ENCODE data around the gene WBP4.
"Not testable (repeated sequence)": the region's sequence is repeated elsewhere in the genome, so short reads cannot be mapped to it uniquely, and the experiment has no call there.

Gene WBP4, protein sequence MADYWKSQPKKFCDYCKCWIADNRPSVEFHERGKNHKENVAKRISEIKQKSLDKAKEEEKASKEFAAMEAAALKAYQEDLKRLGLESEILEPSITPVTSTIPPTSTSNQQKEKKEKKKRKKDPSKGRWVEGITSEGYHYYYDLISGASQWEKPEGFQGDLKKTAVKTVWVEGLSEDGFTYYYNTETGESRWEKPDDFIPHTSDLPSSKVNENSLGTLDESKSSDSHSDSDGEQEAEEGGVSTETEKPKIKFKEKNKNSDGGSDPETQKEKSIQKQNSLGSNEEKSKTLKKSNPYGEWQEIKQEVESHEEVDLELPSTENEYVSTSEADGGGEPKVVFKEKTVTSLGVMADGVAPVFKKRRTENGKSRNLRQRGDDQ

DNA sequence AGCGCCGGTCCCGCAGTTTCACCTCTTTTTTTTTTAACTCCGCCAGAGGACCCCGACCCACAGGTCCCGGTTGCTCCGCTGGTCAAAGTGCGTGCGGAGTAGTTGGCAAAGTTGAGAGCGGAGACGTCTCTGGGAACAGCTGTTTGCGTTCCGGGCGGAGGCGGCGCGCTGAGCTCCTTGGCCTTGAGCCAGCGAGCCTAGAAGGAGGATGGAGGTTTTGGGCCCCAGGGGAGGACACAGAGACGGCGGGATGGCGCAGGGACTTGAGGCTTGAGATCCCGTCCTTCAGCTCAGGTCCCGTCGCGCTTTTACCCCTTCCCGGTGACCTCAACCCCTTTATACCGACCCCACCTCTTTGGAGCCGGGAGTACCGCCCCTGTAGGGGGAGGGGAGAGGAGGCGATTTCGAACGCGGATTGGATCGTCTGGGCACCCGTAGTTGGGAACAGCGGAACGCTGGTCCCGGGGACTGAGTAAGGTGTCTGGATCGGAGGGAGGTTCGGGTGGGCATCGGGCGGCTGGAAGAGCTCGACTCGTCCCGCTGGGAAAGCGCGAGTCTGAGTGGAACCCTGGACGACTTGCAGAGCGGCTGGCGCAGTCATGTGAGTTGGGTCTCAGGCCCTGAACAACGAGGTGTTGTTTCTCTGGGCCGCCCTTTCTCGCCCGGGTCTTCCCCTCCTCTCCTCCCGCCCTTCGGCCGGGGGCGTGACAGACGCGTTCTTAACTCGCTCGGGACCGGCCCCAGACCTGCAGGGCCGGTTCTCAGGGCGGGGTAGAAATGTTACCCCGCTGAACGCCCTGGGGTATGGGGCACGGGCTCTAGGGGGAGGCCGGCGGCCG is at the start of gene WBP4:
TSS of gene WBP4 (plus strand) at position 435 of the 839 bp plus-strand sequence. CDS start at position 600, 165 bp downstream.
- DNase-seq (ENCODE audit: low read depth), result peak; percentile 83

DNA sequence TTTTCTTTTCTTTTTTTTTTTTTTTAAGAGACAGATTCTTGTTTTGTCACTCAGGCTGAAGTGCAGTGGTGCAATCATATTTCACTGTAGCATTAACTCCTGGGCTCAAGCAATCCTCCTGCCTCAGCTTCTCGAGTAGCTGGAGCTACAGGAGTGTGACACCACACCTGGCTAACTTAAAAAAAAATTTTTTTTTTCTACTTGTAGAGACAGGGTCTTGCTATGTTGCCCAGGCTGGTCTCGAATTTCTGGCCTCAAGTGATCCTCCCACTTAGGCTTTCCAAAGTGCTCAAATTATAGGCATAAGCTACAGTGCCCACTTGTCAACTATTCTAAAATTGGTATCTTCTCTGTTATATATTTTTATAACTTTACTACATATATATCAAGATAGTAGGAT is 48.8 kb upstream of the WBP4 start:
- DNase-seq (ENCODE audit: low read depth), result no peak

DNA sequence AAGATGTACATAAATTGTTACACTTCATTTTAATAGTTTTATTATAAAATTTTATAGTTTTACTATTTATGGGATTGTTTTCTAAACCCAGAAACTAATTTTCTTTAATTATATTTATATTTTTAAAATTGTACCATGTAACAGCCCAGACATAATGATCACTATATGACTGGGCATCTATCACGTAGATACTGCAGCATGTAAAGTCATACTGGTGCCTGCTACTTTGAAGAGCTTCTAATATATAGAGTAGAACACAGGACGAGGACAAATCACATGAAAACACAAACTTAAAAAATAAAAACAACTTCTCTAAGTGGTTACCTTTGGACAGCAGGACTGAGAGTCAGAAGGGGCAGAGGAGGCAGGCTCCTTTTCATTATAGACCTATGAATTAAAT is 47.5 kb upstream of the WBP4 start:
- DNase-seq (ENCODE audit: low read depth), result no peak

DNA sequence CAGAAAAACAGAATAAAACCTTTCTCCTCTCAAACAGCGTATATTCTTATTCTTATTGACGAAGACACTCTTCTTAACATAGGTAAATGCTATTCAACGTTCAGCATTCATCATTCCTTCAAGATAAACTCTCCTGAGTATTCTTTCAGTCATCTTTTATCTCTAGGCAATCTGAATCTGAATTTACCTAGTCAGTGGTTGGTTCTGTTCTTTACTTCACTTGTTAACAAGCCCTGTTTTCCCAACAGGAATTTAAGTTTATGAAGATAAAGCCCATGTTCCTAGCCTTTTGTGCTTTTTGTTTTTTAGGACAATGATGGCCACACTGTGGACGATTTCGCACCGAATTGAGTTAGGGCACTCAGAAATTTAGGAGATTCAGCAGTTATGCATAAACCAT is 45.4 kb upstream of the WBP4 start:
- no peak for DNase-seq (ENCODE audit: low read depth)

DNA sequence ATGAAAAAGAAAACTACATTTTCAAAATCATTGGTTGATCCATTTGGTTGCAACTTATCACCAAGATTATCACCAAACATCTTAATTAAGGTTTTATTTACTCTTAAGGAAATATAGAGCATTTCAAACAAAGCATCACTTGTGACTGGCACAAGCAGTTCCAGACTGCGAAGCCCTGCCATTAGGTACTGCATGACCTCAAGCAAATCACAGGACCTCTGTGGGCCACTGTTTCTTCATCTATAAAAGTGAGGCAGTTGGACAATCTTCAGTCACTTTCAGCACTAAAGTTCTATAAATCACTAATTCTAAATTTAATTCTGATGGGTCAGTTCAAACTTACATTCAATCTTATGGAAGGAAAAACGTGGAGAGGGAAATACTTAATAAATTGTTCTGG is 44.1 kb upstream of the WBP4 start:
- no peak for DNase-seq (ENCODE audit: low read depth)

DNA sequence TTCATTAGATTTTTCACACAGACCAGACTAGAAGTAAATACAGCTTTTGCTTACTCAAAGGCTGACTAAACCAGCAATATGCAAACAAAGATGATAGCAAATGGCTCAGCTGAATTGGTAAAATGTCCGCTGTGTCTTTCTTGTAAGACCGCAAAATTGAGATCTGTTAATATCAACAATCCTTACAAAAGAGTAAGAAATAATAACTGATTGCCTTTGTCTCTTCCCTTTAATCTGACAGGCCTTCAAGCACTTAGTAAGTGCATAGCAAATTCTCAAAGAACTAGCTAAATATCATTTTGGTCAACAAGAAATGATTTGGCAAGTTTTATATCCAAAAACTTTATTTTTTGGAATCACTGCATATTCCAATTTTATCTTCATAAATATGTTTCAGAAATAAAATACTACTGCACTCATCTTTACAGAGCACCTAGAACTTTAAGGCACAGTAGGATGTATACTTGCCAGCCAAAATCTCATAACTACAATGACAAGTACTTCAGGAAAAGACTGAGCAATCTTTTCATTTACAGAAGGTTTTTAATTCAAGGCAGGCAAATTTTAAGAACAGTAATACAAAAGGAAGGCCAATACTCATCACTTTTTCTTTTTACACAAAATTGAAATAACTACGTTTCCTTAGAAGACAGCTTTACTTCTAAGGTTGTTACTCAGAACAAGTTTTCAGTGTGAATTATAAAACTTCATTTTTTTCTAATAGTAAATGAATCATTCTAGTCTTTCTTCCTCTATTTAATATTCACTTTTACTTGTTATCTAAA is 43.3 kb upstream of the WBP4 start:
- no peak for DNase-seq (ENCODE audit: low read depth)

DNA sequence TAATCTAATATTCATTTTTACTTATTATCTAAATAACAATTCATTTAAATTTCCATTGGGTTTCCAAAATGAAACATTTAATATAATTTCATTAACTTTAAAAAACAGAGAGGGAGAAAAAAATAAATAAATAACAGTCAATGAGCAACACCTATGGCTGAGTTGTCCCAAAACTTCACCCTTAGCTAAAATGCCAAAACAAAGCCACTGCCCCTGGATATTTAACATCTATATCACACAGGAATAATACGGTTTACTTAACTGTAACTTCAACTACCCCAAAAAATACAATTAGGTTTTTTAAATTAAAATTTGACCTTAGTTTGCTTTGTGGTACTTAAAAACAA is 42.7 kb upstream of the WBP4 start:
- no peak for DNase-seq (ENCODE audit: low read depth)

DNA sequence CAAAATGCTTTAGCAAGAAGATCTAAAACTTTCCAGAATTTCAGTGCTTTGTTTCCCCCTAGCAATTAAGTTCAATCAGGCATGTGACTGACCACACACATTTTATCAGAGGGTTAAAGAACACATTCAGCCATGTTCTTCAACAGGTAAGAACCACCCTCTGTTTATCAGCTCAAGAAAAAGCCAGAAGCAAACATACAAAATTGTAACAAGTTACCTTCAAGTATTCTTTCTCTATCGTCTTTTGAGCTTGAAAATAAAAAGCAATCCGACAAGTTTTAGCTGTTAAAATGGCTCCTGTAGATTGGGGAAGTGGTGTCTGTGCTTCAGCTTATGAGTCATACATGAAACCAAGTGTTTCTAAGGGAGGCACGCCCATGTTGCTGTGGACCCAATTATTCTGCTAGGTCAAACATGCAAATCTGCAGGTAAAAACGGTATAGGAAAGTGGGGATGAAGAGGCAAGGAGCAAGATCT is 42.3 kb upstream of the WBP4 start, which contains the start of gene ELF1:
TSS of gene ELF1 (minus strand) at position 306 of the 477 bp plus-strand sequence. CDS start 37,262 bp downstream, outside the sequence.
- peak; percentile 47 for DNase-seq (ENCODE audit: low read depth)

DNA sequence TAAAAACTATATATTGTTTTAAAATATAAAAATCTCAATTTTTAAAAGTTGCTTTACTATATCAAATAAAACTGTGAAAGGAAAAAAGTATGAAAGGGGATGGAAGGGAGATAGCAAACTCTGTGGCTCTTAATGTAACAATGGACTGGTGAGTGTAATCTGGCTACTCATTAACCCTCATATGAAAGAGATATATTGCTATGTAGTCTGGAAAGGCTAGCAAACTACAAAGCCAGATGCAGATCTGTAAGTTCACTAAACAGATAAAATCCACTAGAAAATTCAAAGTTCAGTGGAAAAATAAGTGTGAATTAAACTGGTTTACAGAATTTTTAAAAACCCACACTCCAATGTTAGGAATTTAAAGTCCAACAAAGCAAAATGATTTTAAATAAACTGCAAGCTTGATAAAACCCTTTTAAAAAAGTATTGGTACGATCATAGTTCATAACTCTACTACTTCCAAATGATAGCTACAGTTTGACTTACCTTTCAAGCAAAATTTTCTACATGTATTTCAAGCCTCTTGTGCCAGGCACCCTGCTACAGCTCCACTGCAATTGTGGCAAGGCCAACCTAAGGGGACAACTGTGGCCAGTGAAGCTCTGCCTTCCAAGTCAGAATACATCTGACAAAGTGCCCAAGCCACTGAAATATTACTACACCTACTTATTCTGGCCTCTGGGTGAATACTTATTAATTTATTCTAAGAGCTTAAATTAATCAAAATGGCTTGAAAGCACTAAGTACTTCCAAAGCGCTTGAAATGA is 41.5 kb upstream of the WBP4 start:
- DNase-seq (ENCODE audit: low read depth), result no peak

DNA sequence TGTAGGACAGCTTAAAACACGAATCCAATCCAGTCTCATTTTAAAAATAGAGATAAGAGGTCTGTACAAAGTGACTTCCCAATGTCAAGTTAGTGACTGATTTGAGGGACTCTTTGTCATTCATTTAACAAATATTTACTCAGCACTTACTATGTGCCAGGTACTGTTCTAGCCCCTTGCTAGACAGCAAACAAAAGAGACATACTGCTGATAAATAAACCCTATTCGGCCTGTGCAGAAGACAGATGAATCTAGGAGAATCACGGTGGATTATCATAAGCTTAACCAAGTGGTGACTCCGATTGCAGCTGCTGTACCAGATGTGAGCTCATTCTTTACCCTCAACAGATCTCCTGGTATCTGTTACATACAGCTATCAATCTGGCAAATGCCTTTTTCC is 35.8 kb upstream of the WBP4 start:
- DNase-seq (ENCODE audit: low read depth), result no peak

DNA sequence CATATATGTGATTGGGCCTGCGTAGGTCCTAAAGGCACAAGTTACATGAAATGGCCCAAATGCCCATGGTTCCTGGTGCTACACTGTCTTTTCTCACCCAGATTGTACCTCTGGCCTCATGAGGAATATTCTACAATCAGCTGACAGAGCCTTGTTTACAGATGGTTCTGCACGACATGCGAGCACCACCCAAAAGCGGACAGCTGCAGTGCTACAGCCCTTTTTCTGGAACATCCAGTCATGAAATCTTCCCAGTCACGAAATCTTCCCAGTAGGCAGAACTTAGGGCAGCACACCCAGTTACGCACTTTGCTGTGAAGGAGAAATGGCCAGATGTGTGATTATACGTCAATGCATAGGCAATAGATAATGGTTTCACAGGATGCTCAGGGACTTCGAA is 34.5 kb upstream of the WBP4 start:
- no peak for DNase-seq (ENCODE audit: low read depth)

DNA sequence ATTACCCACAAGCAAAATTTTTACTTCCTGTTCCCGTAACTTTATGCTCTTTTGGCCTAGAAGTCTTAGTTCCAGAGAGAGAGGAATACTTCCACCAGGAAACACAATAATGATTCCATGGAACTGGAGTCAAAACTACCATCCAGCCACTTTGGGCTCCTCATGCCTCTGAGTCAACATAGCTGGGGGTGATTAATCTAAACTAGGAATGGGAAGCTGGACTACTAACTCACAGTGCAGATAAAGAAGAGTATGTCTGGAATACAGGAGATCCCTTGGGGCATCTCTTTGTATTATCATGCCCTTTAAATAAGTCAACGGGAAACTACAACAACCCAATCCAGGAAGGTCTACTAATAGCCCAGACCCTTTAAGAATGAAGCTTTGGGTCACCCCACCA is 33.3 kb upstream of the WBP4 start:
- DNase-seq (ENCODE audit: low read depth), result no peak

DNA sequence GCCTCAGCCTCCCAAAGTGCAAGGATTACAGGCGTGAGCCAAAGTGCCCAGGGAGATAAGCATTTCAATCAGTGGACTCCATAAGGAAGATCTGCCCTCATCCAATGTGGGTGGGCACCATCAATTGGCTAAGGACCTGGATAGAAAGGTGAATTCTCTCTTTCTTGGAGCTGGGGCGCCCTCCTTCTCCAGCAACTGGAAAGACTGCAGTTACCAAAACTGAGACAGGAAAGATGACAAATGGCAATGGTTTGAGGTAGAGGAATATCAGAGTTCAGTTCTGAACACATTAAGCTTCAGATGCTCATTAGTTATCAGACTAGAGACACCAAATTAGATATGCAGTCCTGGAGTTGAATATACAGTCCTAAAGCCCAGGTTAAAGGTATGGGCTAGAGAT is 31.7 kb upstream of the WBP4 start:
- no peak for DNase-seq (ENCODE audit: low read depth)

DNA sequence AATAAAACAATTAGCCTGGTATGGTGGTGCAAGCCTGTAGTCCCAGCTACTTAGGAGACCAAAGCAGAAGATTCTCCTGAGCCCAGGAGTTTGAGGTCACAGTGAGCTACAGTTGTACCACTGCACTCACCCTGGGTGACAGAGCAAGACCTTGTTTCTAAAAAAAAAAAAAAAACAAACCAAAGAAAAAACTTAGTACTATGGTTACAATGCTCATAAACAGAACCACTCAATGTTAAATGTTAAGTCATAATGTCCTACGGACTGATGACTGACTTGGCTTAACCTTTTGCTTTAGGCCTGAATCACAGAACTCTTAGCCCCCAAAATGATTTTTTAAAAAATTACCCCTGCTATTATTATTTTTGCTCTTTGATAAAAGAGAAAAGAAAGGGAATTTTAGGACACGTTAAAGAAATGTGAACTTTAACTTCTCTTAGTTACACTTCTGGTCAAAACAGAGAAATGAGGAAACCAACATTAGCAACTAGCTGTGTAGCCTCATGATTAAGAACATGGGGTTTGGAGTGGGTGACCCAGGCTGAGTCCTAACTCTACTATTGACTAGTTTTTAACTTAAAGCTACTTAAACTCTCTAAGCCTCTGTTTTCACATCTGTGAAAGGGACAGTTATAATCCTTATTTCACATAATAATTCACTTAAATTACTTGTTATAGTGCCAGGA is 28.5 kb upstream of the WBP4 start:
- no peak for DNase-seq (ENCODE audit: low read depth)

DNA sequence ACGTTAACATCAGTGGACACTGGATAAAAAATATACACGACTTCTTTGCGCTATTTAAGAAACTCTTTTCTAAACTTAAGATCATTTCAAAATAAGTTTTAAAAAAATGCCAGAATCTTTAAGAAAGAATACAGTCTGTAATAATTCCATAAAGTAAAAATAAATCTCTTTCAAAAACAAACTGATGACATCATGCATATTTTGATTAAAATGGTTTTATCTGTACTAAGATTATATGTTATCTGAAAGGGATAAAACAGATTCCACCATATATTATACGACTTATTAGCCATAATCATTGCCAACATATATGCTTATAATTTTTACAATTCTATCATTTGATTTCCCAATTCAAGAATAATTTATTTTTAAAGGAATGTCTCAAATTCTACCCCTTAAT is 26.9 kb upstream of the WBP4 start:
- DNase-seq (ENCODE audit: low read depth), result no peak

DNA sequence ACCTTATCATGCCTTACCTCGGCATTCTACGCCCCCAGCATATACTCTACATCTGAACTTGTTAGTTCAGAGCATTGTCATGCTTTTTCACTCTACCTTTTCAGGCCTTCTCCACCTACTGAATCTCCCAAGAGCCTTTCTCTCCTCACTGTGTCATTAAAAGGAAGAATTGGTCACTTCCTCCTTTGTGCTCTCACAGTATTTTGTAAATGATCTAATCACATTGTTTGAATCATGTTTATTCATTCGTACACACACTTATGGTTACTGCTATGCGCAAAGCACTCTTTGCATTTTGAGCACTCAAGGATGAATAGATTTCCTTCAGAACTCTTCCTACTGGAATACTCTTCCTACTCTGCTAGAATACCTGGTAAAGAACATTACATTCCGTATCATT is 26.4 kb upstream of the WBP4 start:
- DNase-seq (ENCODE audit: low read depth), result no peak

DNA sequence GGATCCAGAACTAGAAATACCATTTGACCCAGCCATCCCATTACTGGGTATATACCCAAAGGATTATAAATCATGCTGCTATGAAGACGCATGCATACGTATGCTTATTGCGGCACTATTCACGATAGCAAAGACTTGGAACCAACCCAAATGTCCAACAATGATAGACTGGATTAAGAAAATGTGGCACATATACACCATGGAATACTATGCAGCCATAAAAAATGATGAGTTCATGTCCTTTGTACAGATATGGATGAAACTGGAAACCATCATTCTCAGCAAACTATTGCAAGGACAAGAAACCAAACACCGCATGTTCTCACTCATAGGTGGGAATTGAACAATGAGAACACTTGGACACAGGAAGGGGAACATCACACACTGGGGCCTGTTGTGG is 24.8 kb upstream of the WBP4 start:
- not testable (repeated sequence) for DNase-seq (ENCODE audit: low read depth)

DNA sequence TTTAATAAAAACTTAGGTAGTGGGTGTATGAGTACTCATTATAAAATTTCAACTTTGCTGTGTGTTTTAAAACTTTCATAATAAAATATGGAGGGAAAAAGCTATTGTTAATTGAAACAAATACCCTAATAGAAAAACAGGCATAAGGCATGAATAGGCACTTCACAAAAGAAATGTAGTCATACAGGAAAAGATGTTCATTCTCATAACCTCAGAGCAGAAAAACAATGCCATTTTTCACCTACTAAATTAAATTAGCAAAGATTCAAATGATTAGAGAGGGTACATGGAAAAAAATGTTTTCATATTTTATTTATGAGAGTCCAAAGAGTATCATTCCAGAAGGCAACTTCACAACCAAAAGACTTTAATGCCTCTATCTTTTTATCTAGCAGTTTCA is 21.6 kb upstream of the WBP4 start:
- DNase-seq (ENCODE audit: low read depth), result no peak

DNA sequence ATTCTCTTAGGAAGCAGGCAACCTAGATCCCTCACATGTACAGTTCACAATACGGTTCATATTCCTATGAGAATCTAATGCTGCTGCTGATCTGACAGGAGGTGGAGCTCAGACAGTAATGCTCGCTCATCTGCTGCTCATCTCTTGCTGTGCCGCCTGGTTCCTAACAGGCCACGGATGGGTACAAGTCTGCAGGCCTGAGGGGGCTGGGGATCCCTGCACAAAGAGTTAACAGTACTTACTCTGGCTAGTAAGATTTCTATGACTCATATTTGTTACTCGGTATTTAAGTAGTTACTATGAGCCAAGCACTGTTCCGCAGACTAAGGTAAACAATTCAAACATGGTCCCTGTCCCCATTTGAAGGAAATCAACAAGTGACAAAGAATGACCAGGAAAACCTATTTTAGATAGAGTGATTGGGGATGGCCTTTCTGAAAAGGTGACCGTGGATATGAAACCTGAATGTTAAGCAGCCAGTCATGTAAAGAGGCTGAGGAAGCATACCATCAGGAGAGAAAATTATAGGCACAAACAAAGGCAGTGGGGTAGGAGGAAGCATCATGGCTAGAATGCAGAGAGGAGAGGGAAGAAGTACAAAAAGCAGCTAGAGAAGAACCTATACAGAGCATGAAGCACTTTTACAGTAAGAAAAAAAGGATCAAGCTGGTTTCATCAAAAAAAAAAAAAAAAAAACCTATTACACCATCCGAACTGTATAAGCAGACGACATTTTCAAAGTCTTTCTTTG is 20.6 kb upstream of the WBP4 start:
- no peak for DNase-seq (ENCODE audit: low read depth)

DNA sequence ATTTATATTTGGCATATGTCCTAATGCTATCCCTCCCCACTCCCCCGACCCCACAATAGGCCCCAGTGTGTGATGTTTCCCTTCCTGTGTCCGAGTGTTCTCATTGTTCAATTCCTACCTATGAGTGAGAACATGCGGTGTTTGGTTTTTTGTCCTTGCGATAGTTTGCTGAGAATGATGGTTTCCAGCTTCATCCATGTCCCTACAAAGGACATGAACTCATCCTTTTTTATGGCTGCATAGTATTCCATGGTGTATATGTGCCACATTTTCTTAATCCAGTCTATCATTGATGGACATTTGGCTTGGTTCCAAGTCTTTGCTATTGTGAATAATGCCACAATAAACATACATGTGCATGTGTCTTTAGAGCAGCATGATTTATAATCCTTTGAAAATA is 18.9 kb upstream of the WBP4 start:
- DNase-seq (ENCODE audit: low read depth), result not testable (repeated sequence)

Measured in HS-27A (cell line).